Neural crest cell (in vitro differentiated cells): ENCODE measurements around the gene RPS26. TPM values are rescaled to one million over a fixed set of nuclear protein-coding genes. Genes with fewer than 3 reads are reported as not detected.

Experiments
- DNase-seq: peaks from one replicate; pipeline ENCODE4 v3.0.0; 2021; ENCODE audit warnings: low read depth, mixed read lengths, low spot score
- H3K27ac Mint-ChIP-seq: one replicate; pipeline ENCODE4 v1.8.0; 2021; ENCODE audit warnings: mild to moderate bottlenecking, mixed read lengths; ENCODE audit not compliant: unreplicated experiment
- H3K27me3 Mint-ChIP-seq: 2 replicates; pipeline ENCODE4 v1.8.0; 2021; ENCODE audit warnings: low read depth, mild to moderate bottlenecking, mixed read lengths
- H3K36me3 Mint-ChIP-seq: 2 replicates; pipeline ENCODE4 v1.8.0; 2021; ENCODE audit warnings: low read depth, mild to moderate bottlenecking, mixed read lengths
- H3K4me1 Mint-ChIP-seq: 2 replicates; pipeline ENCODE4 v1.8.0; 2021; ENCODE audit warnings: mixed read lengths
- H3K4me3 Mint-ChIP-seq: one replicate; pipeline ENCODE4 v1.8.0; 2021; ENCODE audit warnings: mild to moderate bottlenecking, mixed read lengths
- H3K9me3 Mint-ChIP-seq: 2 replicates; pipeline ENCODE4 v1.8.0; 2021; ENCODE audit warnings: mixed read lengths
- CTCF ChIP-seq: fragments of 200-600 bp; sonication (generic); conservative IDR thresholded peaks from 2 replicates; pipeline ENCODE4 v1.5.0; 2021; ENCODE audit warnings: antibody characterized with exemption, mild to moderate bottlenecking
- total RNA-seq: library from RNA; stranded (reverse); gene quantifications from 2 replicates; pipeline ENCODE4 v1.2.1, GENCODE V29; 2021

The RPS26 gene
- total RNA-seq, 1 donor from 2014 or later = 32.3 TPM

GRCh38 chr12:56017181-56017580 is 24.5 kb upstream of the RPS26 start:
- Mint-ChIP-seq H3K4me1 (peaks cover 51% of the 10 kb centered on the region), H3K27me3 (no peaks in the 10 kb centered on the region), H3K9me3 (no peaks in the 10 kb centered on the region), H3K4me3 (no peak overlapping the region), H3K27ac (peak overlapping the region; percentile 57), H3K36me3 (peaks cover 4% of the 10 kb centered on the region)
- DNase-seq = no peak
- TF ChIP-seq CTCF = no peak

- H3K9me3 Mint-ChIP-seq = no peaks in the 10 kb centered on the region
- no peak for TF ChIP-seq CTCF
Measured at GRCh38 chr12:56018356-56018755, 23.4 kb upstream of the RPS26 start.

GRCh38 chr12:56020423-56021184 is 21.1 kb upstream of the RPS26 start, which contains the start of gene IKZF4:
Gene IKZF4 (plus strand): TSS chr12:56021043. CDS start chr12:56021494, 451 bp downstream.
- no peaks in the 10 kb centered on the region for H3K27me3 Mint-ChIP-seq
- peak within 1 kb of the TSS; percentile 100 for H3K27ac Mint-ChIP-seq
- TF ChIP-seq CTCF = no peak
- peaks cover 63% of the 10 kb centered on the region for H3K4me1 Mint-ChIP-seq
- peaks cover 8% of the 10 kb centered on the region for H3K36me3 Mint-ChIP-seq
- DNase-seq = peak; percentile 90
- H3K9me3 Mint-ChIP-seq = no peaks in the 10 kb centered on the region
- peak within 1 kb of the TSS; percentile 95 for H3K4me3 Mint-ChIP-seq

More at GRCh38 chr12:56018356-56018755, 23.4 kb upstream of the RPS26 start:
- no peak for DNase-seq
- H3K27ac Mint-ChIP-seq = no peak overlapping the region
- H3K4me3 Mint-ChIP-seq = peak overlapping the region; percentile 60
- H3K36me3 Mint-ChIP-seq = peaks cover 4% of the 10 kb centered on the region
- no peaks in the 10 kb centered on the region for H3K27me3 Mint-ChIP-seq
- peaks cover 62% of the 10 kb centered on the region for H3K4me1 Mint-ChIP-seq

GRCh38 chr12:56021889-56022497 is 19.7 kb upstream of the RPS26 start:
- peaks cover 56% of the 10 kb centered on the region for H3K4me1 Mint-ChIP-seq
- H3K36me3 Mint-ChIP-seq = peaks cover 10% of the 10 kb centered on the region
- H3K9me3 Mint-ChIP-seq = no peaks in the 10 kb centered on the region
- no peak for DNase-seq
- no peaks in the 10 kb centered on the region for H3K27me3 Mint-ChIP-seq
- H3K27ac Mint-ChIP-seq = peak overlapping the region; percentile 100
- H3K4me3 Mint-ChIP-seq = peak overlapping the region; percentile 95
- TF ChIP-seq CTCF = no peak

GRCh38 chr12:56028511-56029165 is 13.1 kb upstream of the RPS26 start:
- Mint-ChIP-seq H3K27me3 (no peaks in the 10 kb centered on the region), H3K27ac (no peak overlapping the region), H3K9me3 (no peaks in the 10 kb centered on the region), H3K4me3 (peak overlapping the region; percentile 20), H3K36me3 (peaks cover 34% of the 10 kb centered on the region), H3K4me1 (peaks cover 9% of the 10 kb centered on the region)
- no peak for TF ChIP-seq CTCF
- DNase-seq = no peak
